Measurements from ENCODE around the gene ITPR1.

The ITPR1 gene

DNA sequence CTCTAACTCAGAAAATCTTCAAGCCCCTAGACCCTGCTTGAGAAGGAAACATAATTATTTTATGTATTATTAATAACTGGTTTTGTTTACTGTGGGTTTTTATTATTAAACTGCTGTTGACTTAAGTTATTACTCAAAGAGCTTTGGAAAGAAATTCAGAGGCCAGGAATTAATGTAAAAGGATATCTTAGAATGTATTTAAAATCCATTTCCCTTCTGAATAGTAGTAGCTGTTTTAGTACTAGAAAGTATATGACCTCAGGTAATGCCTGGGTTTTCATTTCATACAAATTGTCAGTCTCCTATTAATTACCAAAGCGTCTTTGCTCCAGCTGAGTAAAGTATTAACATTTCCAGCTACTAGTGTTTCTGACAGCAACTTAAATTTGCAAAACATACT, 223.1 kb downstream of the ITPR1 start:
- Histone ChIP-seq H3K4me3 (no peak overlapping the region), H3K27ac (peak overlapping the region; percentile 68 to 77)
- no peak for TF ChIP-seq CTCF (IDR thresholded peaks at IDR 0.05)
- no peak for DNase-seq (ENCODE audit: low spot score)

- no peak for TF ChIP-seq CTCF (IDR thresholded peaks at IDR 0.05)
- no peak for DNase-seq (ENCODE audit: low spot score)
- H3K4me3 ChIP-seq = no peak overlapping the region
- H3K27ac ChIP-seq = peak overlapping the region; percentile 68 to 77
Measured at GRCh38 chr3:4716706-4717362, 223.7 kb downstream of the ITPR1 start.

DNA sequence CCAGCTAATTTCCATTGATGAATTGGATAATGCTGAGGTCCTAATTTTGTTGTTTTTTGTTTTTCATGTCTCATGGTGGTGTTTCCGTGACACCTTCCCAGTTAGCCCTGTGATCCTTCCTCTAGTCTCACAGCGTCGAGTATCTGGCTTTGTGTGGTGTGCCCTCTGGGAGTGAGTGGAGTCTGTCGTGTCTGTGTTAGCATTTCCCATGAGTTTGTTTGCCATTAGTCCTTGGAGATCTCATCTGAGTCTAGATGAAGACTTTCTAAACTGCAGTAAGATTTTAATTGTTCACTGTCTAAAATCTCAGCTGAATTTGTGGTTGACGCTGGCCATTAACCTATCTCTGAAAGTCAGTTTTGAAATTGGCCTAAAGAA, 224.2 kb downstream of the ITPR1 start:
- H3K27ac ChIP-seq = peak overlapping the region; percentile 68 to 77
- DNase-seq (ENCODE audit: low spot score) = no peak
- no peak for TF ChIP-seq CTCF (IDR thresholded peaks at IDR 0.05)
- H3K4me3 ChIP-seq = no peak overlapping the region

DNA sequence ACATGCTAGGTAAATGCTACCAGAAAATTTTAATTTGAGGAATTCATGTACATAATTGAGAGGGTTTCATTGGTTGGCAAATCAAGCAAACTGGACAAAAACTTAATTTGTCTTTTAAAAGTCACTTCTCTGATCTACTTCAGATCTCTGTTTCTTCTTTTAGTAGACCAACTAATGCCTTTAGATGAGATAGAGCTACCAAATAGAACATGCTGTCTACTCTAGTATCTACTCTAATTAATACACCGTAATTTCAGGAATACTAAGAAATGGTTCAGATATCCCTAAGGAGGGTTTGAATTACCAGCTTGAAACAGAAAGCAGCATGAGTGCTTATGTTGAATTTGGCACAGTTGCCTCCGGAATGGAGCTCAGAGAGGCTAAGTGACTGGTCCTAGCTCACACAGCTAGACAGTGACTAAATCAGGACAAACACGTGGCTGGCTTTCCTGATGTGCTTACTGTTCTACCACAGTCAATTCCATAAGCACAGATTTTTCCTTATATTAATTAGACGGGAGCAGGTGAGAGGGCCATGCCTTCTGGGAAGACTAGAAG, 225.1 kb downstream of the ITPR1 start:
- no peak overlapping the region for H3K4me3 ChIP-seq
- DNase-seq (ENCODE audit: low spot score) = no peak
- H3K27ac ChIP-seq = peak overlapping the region; percentile 68 to 77
- TF ChIP-seq CTCF (IDR thresholded peaks at IDR 0.05) = no peak

- Histone ChIP-seq H3K4me3 (no peak overlapping the region), H3K27ac (peak overlapping the region; percentile 68 to 77)
- no peak for TF ChIP-seq CTCF (IDR thresholded peaks at IDR 0.05)
- no peak for DNase-seq (ENCODE audit: low spot score)
Measured at GRCh38 chr3:4719046-4719501, 225.9 kb downstream of the ITPR1 start.

- peak overlapping the region; percentile 68 to 77 for H3K27ac ChIP-seq
- H3K4me3 ChIP-seq = peak overlapping the region; percentile 5
- peak; percentile 88 for DNase-seq (ENCODE audit: low spot score)
- no peak for TF ChIP-seq CTCF (IDR thresholded peaks at IDR 0.05)
Measured at GRCh38 chr3:4720316-4721075, 227.3 kb downstream of the ITPR1 start.
